Measurements from ENCODE around the gene ACTN1. TPM values are rescaled to one million over a fixed set of nuclear protein-coding genes. Genes with fewer than 3 reads are reported as not detected.
A peak's percentile ranks its signal among the peaks of the same experiment; 100 is the strongest.

The ACTN1 gene
- total and polyA plus RNA-seq, 3 donors from 2014 or later: 51.0 to 82.3 (median 69.5) TPM

- H3K4me1 ChIP-seq: peaks cover 29% of the 10 kb centered on the region
- H3K36me3 ChIP-seq (ENCODE audit: low read depth, missing control alignments): no peaks in the 10 kb centered on the region
- 0% methylated on average over 50 of the region's 72 CpGs; no CpG with 5 or more reads in 1 of the 2 donors for WGBS, 2 donors
- intact Hi-C loops (cut with DNase I; ENCODE audit: low total_unique reads): no loop called here
- no peaks in the 10 kb centered on the region for H3K27me3 ChIP-seq
- TF ChIP-seq CTCF (IDR thresholded peaks at IDR 0.05) (no peak), POLR2A (IDR thresholded peaks at IDR 0.05) (no peak)
- peak; percentile 48 for DNase-seq
- peak overlapping the region; percentile 92 for H3K27ac ChIP-seq
- peak overlapping the region; percentile 80 to 88 for H3K4me3 ChIP-seq
- no peaks in the 10 kb centered on the region for H3K9me3 ChIP-seq
These were observed 760 bp downstream of the ACTN1 start for GRCh38 chr14:68978172-68978911.

DNA sequence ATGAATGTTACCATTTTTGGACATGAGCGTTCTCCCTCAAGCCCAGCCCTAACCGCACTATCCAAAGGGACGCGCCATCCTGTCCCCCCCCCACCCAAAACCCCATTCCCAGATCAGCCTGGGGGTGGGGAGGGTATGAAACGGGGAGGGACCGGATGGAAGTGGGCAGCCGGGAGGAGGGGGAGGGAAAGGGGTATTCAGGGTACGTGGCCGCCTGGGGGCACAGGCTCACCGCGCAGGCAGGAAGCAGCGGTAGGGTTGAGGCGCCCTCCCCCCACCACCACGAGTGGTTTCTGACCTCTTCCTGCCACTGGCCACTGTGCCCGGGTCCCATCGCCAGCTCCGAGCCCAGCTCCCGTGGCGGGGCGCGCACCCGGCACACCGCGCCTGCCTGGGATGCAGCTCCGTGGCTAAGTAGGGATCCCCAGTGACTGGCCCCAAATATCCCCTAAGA lies 1.4 kb downstream of the ACTN1 start:
- no peak for TF ChIP-seq CTCF (IDR thresholded peaks at IDR 0.05)
- no peak for TF ChIP-seq POLR2A (IDR thresholded peaks at IDR 0.05)
- H3K4me1 ChIP-seq: peaks cover 23% of the 10 kb centered on the region
- no peaks in the 10 kb centered on the region for H3K9me3 ChIP-seq
- peak overlapping the region; percentile 80 to 88 for H3K4me3 ChIP-seq
- WGBS, 2 donors: 2 to 3% methylated on average over 6 to 19 of the region's 25 CpGs
- H3K27ac ChIP-seq: peak overlapping the region; percentile 92
- intact Hi-C loops (cut with DNase I; ENCODE audit: low total_unique reads): no loop called here
- H3K36me3 ChIP-seq (ENCODE audit: low read depth, missing control alignments): no peaks in the 10 kb centered on the region
- peak; percentile 37 for DNase-seq
- H3K27me3 ChIP-seq: no peaks in the 10 kb centered on the region

DNA sequence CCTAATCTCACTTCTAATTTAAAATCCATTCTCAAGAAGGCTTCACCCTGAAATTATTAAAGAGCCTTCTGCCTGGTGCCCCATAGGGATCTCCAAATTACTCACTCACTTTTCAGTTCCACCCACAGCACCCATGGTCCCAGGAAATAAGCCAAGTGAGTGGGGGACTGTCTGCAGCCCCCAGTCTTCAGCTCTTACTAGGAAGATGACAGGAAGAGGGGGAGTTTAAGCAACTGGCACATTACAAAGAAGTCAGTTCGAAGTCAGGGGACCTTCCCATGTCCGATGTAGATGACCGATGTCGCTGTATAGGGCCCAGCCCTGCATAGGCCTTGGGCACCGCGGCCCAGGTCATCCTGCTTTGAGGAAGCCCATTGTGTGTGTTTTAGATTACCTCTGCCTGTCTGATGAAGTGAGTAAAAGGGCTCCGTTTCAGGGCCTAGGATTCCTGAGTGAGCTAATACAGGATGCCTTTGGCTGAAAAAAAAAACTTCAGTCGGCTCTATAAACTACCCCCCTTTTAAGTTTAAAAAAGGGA lies 1.9 kb downstream of the ACTN1 start:
- 10 to 23% methylated on average over 8 of the region's 8 CpGs for WGBS, 2 donors
- intact Hi-C loops (cut with DNase I; ENCODE audit: low total_unique reads): no loop called here
- Histone ChIP-seq H3K27me3 (no peaks in the 10 kb centered on the region), H3K36me3 (ENCODE audit: low read depth, missing control alignments) (no peaks in the 10 kb centered on the region), H3K4me3 (peak overlapping the region; percentile 80 to 88), H3K27ac (peak overlapping the region; percentile 92), H3K9me3 (no peaks in the 10 kb centered on the region), H3K4me1 (peaks cover 23% of the 10 kb centered on the region)
- TF ChIP-seq POLR2A (IDR thresholded peaks at IDR 0.05) (no peak), CTCF (IDR thresholded peaks at IDR 0.05) (no peak)
- no peak for DNase-seq

- H3K9me3 ChIP-seq: no peaks in the 10 kb centered on the region
- peak overlapping the region; percentile 92 for H3K27ac ChIP-seq
- peak; percentile 37 for DNase-seq
- 56 to 59% methylated on average over 13 of the region's 13 CpGs for WGBS, 2 donors
- H3K36me3 ChIP-seq (ENCODE audit: low read depth, missing control alignments): no peaks in the 10 kb centered on the region
- H3K4me1 ChIP-seq: peaks cover 23% of the 10 kb centered on the region
- intact Hi-C loops (cut with DNase I; ENCODE audit: low total_unique reads): no loop called here
- no peak overlapping the region for H3K4me3 ChIP-seq
- H3K27me3 ChIP-seq: no peaks in the 10 kb centered on the region
- no peak for TF ChIP-seq POLR2A (IDR thresholded peaks at IDR 0.05)
- no peak for TF ChIP-seq CTCF (IDR thresholded peaks at IDR 0.05)
These were observed 2.7 kb downstream of the ACTN1 start for GRCh38 chr14:68976160-68977067.
